GM18873 (cell line): Measurements from ENCODE around the gene COL4A1.
A peak's percentile ranks its signal among the peaks of the same experiment; 100 is the strongest.

Source experiments
- ATAC-seq: cut with Tn5 transposase; IDR thresholded peaks from one replicate; pipeline ENCODE4 v1.9.1; 2021; ENCODE audit warnings: mild to moderate bottlenecking, moderate library complexity, moderate number of reproducible peaks; ENCODE audit not compliant: unreplicated experiment, low FRiP score

The COL4A1 gene

DNA sequence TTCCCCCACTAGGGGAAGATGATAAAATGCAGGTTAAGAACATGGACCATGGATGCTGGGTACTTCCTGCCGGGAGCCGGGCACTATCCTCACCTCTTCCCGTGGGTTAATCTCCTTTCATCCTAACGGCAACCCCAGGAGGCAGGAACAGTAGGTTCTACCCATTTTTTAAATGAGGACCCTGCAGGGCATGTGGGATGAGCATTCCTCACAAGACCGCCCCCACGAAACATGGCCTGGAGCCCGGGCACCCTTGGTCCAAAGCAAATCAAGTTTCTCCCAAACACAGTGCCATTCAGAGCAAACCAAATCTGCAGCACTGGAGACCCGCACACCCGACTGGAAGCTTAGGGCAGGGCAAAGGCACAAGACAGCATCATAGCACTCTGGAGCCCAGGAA, 35.5 kb upstream of the COL4A1 start:
- no peak for ATAC-seq

DNA sequence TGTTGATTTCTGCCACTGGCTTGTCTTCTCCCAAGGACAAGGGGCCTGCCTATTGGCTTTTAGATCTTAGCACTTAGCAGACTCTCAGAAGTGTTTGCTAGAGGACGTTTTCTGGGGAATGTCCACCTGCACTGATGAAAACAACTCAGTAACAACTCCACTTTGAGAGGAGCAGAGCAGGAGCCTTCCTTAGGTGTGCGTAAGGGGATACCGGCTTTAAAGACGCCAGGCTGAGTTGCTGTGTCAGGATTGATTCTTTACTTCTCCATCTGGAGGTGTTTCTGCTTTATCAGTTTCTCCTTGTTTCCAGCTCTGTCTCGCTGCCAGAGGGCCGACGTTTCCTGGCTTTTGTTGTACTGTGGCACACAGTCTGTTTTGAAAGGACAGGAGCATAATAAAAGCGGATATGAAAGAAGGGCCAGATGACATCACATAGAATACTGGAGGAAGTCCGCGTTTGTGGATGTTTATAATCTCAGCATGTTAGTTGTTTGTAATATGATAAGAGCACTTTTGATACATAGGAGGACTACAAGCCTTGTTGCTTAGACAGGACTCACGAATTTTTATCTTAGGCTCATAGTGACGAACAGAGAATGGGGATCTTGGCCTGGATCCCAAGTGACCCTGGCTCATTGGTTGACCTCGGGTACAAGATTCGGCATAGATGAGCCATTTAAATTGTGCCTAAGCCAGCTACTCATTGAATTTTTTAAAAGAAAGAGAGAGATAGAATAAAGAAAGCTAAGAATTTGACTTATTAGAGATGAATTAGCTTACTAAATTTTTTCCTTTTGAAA, 34.7 kb upstream of the COL4A1 start:
- peak; percentile 67 for ATAC-seq

DNA sequence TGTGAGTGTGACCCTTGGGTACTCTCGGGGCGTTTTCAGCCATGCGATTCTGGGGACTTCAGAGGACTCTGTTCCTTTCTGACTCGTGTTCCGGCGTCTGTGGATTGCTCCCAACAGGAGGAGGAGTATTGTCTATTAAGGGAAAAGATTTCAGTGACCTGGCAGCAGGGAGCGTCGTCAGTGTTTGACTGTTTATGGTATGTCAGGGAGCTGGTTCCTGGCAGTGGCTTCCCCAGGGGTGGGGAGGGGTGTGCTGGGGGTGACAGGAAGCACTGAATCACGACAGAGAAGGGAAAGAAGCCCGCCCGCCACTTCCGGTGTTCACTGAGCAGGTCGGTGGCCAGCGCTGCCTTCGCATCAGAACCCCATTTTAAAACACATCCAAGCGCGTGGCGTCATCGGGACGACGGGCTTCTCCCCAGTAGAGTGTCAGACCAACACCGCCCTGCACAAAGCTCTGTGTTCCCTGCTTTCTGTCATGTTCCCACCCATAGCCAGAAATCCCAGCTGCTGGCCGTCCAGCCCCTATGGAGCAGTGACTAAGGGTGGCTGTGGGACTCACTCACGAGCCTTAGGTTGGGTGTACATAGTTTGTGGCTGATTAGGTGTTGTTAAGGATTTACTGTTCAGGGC, 34.0 kb upstream of the COL4A1 start:
- no peak for ATAC-seq

GRCh38 chr13:110339975-110340550, 33.1 kb upstream of the COL4A1 start:
- no peak for ATAC-seq

GRCh38 chr13:110339263-110339662, 32.3 kb upstream of the COL4A1 start:
- no peak for ATAC-seq

GRCh38 chr13:110338441-110339101, 31.6 kb upstream of the COL4A1 start:
- no peak for ATAC-seq

GRCh38 chr13:110337247-110337646, 30.3 kb upstream of the COL4A1 start:
- no peak for ATAC-seq

- no peak for ATAC-seq
Measured at GRCh38 chr13:110336681-110337080, 29.7 kb upstream of the COL4A1 start.

GRCh38 chr13:110336108-110336507, 29.2 kb upstream of the COL4A1 start:
- no peak for ATAC-seq

GRCh38 chr13:110334841-110335490, 28.0 kb upstream of the COL4A1 start:
- ATAC-seq: no peak

DNA sequence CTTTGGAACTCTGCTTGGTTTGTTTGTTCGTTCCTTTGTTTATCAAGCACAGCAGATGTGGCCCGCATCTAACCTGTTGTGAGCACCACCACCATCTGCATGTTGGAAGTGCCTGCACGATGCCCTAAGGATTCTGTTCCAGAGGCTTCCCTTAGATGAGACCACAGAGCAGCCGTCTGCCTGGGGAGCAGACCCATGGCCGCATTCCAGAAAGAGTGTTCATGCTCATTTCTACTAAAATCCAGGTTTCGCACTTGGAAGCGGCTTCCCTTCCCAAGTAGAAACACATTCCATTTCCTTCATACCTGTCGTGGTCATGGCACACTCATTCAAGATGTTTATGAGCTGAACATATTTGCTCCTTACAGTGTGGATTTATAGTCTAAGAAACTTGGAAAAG, 27.3 kb upstream of the COL4A1 start:
- no peak for ATAC-seq

DNA sequence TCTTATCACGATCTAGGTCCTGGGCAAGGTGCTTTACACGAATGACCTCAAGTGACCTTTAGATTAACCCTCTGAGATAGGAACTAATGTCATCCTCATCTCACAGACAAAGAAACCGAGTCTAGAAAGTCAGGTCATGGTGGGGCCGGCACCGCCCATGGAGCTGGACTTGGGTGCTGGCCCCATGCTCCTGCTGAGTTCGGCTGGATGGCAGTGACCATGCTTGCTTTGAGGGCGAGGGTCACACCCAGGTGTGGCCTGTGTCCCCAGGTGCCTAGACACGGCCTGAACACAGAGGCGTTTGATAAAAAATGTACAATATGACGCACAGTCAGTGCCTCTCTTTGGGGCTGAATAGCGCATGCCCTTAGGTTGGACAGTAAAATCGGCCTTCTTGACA, 26.9 kb upstream of the COL4A1 start:
- no peak for ATAC-seq

- ATAC-seq: no peak
Measured at GRCh38 chr13:110332750-110333149, 25.8 kb upstream of the COL4A1 start.

DNA sequence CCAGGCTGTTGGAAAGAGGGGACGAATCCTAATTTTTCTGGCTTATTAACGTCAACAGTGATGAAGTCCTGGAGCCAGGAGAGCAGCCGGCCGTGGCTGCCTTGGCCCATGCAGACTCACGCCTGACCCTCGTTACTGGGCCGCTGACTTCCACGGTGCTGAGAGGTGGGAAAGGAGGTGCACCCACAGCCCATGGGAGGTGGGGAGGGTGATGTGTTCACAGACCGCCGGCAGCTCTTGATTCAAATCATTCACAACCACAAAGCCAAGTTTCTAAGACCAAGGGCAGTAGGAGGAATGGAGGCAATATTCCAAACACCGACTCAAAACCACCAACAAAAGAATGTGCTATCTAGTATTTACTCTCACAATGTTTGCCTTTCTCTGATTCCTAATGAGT, 24.4 kb upstream of the COL4A1 start:
- no peak for ATAC-seq

GRCh38 chr13:110330491-110331011, 23.6 kb upstream of the COL4A1 start:
- no peak for ATAC-seq

- no peak for ATAC-seq
Measured at GRCh38 chr13:110329798-110330461, 23.0 kb upstream of the COL4A1 start.

DNA sequence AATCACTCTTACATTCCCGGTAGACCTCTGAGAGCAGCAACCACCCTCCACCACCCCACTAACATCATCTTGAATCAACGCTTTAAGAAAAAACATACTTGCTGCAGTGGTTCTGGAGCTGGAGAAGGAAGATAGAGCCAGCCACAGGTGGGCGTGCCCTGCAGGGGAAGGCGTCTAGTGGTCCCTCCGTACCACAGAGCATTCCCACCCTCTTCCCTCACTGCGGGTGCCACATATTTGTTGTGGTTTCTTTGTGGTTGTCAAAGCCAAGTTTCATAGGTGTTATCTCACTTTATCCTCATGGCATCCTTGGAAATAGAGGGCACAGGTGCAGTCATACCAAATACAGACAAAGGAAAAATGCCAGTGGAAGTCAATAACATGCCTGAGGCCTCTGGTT, 22.3 kb upstream of the COL4A1 start:
- ATAC-seq: no peak

DNA sequence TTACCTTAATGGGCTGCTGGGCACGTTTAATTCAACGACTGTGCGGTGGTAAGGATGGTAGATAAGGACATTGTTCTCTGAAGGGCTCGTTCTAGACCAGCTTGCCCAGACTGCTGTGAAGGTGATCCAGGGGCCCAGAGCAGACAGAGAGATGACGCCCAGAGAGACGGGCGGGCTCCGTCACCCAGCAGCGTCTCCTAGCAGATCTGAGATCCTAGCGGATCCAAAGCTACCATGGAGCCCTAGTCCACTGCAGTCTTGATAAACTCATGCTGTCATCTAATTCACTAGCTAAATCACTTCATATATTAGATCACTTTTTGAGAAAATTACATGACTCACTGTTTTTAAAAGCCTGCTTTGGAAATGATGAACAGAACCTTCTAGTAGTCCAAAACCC, 21.6 kb upstream of the COL4A1 start:
- ATAC-seq: no peak

DNA sequence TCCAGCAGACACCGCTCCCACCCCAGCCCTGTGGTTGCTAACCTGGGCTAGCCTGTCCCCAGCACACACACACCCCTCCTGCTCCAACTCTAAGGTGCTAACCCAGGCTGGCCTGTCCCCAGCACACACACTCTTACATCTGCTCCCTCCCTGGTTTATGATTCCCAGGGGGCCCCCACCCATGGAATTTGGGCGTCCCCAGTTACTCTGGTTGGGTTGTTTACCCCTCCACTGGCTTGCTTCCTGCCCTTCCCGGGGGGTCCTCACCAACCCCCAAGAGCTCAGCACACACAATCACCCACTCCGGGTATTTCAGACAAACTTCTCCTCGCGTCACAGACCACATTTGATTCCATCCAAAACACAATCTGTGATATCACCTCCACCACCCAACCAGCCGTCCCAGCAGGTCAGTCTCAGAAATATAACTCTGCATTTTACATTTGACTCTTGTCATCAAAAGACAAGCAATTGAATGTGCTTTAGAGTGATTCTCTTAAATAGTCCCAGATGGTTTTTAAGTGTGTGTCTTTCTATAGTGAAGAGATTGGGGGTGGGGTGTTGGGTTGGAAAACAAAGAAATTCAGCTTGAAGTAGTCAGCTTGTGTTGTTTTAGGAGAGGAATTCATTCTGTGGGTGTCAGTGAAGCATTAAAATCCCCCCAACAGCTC, 20.2 kb upstream of the COL4A1 start:
- ATAC-seq: no peak
